GM12875 (cell line): ENCODE results near the gene NDUFA3.
"Not testable (repeated sequence)": the region's sequence is repeated elsewhere in the genome, so short reads cannot be mapped to it uniquely, and the experiment has no call there.

Experiments
- H3K4me3 ChIP-seq: one replicate; pipeline ENCODE4 v1.5.1; 2011; ENCODE audit warnings: low read depth, low read length, control low read depth
- TF ChIP-seq, protein P1 (sequence below): IDR thresholded peaks from 2 replicates; pipeline ENCODE4 v1.5.1; 2011; ENCODE audit warnings: low read depth, mild to moderate bottlenecking, control low read depth, inconsistent platforms, low read length, moderate library complexity, borderline replicate concordance; ENCODE audit not compliant: insufficient read depth

NDUFA3 gene

DNA sequence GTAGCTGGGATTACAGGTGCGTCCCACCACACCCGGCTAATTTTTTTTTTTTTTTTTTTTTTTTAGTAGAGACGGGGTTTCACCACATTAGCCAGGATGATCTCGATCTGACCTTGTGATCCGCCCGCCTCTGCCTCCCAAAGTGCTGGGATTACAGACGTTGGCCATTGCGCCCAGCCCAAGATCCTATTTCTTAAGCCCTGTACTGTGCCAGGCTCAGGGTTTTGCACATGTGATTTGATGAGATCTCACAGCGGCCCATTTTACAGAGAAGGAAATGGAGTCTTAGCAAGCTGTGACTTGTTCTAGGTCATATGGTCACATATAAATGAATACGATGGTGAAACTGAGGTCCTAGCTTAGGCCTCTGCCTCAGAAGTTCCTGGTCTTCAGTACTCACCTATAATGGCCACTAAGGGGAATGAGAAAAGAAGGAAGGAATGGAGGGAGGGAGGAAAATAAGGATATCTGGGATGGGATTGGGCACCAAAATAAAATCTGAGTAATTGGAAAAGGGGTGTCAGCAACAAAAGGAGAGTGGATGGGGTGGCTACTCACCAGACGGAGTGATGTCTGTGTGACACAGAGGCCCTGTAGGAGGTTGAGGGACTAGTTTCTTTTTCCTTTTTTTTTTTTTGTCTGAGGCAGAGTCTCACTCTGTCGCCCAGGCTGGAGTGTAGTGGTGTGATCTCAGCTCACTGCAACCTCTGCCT is 3.3 kb upstream of the NDUFA3 start:
- TF ChIP-seq, protein P1, sequence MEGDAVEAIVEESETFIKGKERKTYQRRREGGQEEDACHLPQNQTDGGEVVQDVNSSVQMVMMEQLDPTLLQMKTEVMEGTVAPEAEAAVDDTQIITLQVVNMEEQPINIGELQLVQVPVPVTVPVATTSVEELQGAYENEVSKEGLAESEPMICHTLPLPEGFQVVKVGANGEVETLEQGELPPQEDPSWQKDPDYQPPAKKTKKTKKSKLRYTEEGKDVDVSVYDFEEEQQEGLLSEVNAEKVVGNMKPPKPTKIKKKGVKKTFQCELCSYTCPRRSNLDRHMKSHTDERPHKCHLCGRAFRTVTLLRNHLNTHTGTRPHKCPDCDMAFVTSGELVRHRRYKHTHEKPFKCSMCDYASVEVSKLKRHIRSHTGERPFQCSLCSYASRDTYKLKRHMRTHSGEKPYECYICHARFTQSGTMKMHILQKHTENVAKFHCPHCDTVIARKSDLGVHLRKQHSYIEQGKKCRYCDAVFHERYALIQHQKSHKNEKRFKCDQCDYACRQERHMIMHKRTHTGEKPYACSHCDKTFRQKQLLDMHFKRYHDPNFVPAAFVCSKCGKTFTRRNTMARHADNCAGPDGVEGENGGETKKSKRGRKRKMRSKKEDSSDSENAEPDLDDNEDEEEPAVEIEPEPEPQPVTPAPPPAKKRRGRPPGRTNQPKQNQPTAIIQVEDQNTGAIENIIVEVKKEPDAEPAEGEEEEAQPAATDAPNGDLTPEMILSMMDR, result no peak
- no peak overlapping the region for H3K4me3 ChIP-seq

DNA sequence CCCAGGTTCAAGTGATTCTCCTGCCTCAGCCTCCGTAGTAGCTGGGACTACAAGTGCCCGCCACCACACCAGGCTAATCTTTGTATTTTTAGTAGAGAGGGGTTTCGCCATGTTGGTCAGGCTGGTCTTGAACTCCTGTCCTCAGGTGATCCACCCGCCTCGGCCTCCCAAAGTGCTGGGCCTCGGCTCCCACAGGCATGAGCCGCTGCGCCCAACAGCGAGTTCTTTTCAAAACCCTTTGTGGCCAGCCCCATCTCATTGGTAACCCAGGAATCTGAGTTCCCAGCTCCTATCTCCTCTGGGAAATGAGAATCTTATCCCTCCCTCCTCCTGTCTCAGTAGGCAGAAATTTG is 2.8 kb upstream of the NDUFA3 start:
- not testable (repeated sequence) for H3K4me3 ChIP-seq

DNA sequence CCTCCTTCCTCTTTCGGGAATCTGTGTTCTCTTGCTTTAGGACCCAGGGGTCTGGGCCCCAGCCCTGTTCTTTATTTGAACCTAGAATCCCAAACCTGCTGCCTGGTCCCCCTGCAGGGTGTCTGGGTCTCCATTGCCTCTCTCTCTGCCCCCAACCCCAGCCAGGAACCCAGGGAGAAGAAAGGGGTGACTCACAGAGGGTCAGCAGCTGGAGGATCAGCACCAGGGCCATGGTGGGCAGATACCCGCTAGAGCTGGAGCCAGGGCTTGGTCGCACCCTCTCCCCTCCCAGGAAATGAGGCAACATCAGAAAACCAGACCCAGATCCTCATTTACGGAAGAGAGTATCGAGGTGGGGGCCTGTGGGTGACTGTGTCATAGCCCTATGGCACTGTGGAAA is 2.1 kb upstream of the NDUFA3 start, which contains the start of gene OSCAR:
OSCAR (minus strand) TSS at position 243 of the 400 bp plus-strand sequence; CDS start at position 232, 11 bp downstream.
- H3K4me3 ChIP-seq, result no peak within 1 kb of the TSS
- TF ChIP-seq, protein P1, result no peak

DNA sequence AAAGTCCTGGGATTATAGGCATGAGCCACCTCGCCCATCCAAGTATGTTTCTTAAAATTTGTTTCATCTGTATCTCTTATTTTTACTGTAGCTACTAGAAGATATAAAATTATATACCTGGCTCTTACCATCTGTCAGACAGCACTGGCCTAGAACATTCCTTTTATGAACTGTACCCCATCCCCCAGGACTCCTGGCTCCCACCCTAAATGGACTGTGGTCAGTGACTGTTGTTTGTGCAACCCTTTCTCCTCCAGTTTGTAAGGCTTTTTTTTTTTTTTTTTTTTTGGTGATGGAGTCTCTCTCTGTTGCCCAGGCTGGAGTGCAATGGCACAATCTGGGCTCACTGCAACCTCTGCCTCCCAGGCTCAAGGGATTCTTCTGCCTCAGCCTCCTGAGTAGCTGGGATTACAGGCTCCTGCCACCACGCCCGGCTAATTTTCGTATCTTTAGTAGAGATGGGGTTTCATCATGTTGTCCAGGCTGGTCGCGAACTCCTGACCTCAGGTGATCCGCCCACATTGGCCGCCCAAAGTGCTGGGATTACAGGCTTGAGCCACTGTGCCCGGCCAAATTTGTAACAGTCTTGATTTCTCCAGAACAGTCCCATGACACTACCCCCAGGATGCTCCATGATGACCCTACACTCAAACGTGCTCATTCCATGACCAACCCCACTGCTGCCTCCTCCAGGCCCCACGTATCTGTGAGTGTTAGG is 2.5 kb downstream of the NDUFA3 start:
- TF ChIP-seq, protein P1, result no peak
- no peak overlapping the region for H3K4me3 ChIP-seq

DNA sequence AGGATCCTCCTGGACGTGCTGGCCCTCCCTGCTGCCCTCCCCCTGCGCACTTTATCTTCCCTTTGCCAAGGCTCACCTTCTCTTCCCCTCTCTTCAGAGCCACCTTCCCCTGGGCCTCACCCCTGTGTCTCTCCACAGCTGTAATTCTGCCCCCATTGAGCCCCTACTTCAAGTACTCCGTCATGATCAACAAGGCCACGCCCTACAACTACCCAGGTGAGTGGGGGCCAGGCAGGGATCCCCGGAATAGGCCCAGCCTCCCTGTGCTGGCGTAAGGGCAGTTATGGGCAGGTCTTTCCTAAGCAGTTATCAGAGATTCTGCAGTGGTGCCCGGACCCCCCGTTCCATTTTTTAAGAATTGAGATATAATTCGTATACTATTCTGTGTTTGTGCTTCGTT is 3.1 kb downstream of the NDUFA3 start:
- TF ChIP-seq, protein P1, result no peak

DNA sequence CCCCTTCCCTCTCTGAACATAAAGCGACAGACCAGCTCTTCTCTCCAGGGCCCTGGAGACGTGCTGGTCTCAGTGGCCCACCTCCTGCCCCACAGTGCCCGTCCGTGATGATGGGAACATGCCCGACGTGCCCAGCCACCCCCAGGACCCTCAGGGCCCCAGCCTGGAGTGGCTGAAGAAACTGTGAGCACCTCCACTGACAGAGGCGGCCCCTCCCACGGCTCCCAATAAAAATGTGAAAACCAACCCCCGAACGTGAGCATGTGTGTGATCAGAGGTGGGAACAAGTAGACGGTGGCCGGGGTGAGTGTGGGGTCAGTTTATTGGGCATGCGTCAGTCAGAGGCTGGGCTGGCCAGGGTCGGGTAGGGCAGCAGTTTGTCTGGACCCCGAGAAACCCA is 4.1 kb downstream of the NDUFA3 start:
- H3K4me3 ChIP-seq, result no peak overlapping the region
- TF ChIP-seq, protein P1, result no peak

More for the DNA sequence above, 3.1 kb downstream of the NDUFA3 start:
- H3K4me3 ChIP-seq, result no peak overlapping the region

DNA sequence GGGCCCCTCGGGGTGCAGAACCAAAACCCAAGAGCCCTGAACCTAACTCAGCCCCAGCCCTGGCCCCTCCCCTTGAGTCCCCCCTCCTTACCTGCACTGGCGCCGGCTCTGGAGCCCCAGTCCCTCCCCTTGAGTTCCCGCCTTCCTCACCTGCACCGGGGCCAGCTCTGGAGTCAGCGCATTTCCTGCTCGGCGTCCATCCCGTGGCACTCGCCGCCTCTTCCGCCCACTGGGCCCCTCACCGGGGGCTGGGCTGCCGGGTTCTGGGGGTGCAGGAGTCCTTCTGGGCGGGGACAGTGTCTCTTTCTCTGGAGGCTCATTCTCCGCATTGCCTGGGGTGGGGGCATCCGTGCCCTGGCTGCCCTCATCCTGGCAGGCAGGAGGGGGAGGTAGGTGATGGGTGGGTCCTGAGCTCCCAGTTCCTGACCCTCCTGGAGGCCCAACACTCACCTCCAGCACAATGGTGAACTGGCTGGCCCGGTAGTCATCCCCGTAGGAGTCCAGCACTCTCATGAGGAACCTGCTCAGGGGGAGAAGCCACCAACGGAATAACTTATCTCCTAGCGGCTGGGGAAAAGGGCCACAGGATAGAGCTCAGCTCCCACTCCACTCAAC is 5.3 kb downstream of the NDUFA3 start:
- no peak overlapping the region for H3K4me3 ChIP-seq
- TF ChIP-seq, protein P1, result no peak
